B cell (primary cell): ENCODE measurements around the gene WDR48. TPM values are rescaled to one million over a fixed set of nuclear protein-coding genes. Genes with fewer than 3 reads are reported as not detected.

Experiments used
- ATAC-seq: fragments of 200-7000 bp; cut with Tn5 transposase; one replicate; pipeline ENCODE4 v1.10.0; 2021; ENCODE audit warnings: low read depth, mild to moderate bottlenecking, moderate number of reproducible peaks, moderate library complexity
- CTCF ChIA-PET: fragments of 350-600 bp; sonication (Branson Sonifier 250); formaldehyde crosslinking; loops from one replicate; lab custom pipeline; 2021; ENCODE audit warnings: antibody characterized with exemption, inconsistent platforms; lab: Charles Lee
- POLR2A ChIA-PET: fragments of 350-600 bp; sonication (Branson Sonifier 250); formaldehyde crosslinking; loops from one replicate; lab custom pipeline; 2021; ENCODE audit warnings: antibody characterized with exemption; lab: Charles Lee
- DNase-seq: peaks from one replicate; pipeline ENCODE4 v3.0.0; 2013
- H2AFZ ChIP-seq: 2 replicates; pipeline ENCODE4 v1.6.1; 2012; ENCODE audit warnings: mild to moderate bottlenecking, low read depth, low read length; ENCODE audit not compliant: insufficient read depth, poor library complexity, severe bottlenecking
- H3K27ac ChIP-seq, 2 donors: 1 replicate in 1 of 2; 2 replicates in 1 of 2; pipeline ENCODE4 v1.5.1; 2012 to 2013; ENCODE audit warnings: low read length in 2 of 2, mild to moderate bottlenecking in 2 of 2, moderate library complexity in 1 of 2
- H3K27me3 ChIP-seq, 4 experiments: fragments of 200-600 bp in 1 of 4; sonication (generic) in 1 of 4; replicated peaks in 1 of 4; 1 replicate in 2 of 4; 2 replicates in 2 of 4; pipeline versions ENCODE4 v1.6.1 to v1.7.0; 2013 to 2016; ENCODE audit warnings: low read length in 3 of 4, mild to moderate bottlenecking in 2 of 4, mixed read lengths in 1 of 4, moderate library complexity in 1 of 4; ENCODE audit not compliant: insufficient read depth in 4 of 4, control insufficient read depth in 3 of 4; ENCODE audit errors: control extremely low read depth in 1 of 4
- H3K36me3 ChIP-seq, 2 experiments: replicated peaks in 1 of 2; 1 replicate in 1 of 2; 2 replicates in 1 of 2; pipeline versions ENCODE4 v1.6.1 to v1.7.1; 2013; ENCODE audit warnings: low read length in 1 of 2; ENCODE audit not compliant: insufficient read depth in 2 of 2, control insufficient read depth in 1 of 2; ENCODE audit errors: control extremely low read depth in 1 of 2, extremely low read depth in 1 of 2
- H3K4me1 ChIP-seq, 2 donors: fragments of 200-600 bp in 1 of 2; sonication (generic) in 1 of 2; 1 replicate in 1 of 2; 2 replicates in 1 of 2; pipeline versions ENCODE4 v1.5.1 to v1.6.1; 2013 to 2017; ENCODE audit warnings: low read length in 2 of 2; ENCODE audit not compliant: control insufficient read depth in 2 of 2, insufficient read depth in 2 of 2
- H3K4me2 ChIP-seq: replicated peaks from 2 replicates; pipeline ENCODE3; 2012; ENCODE audit warnings: mild to moderate bottlenecking, low read depth, low read length; ENCODE audit not compliant: poor library complexity, severe bottlenecking
- H3K4me3 ChIP-seq, 5 experiments: fragments of 200-600 bp in 1 of 5; sonication (generic) in 1 of 5; 1 replicate in 3 of 5; 2 replicates in 2 of 5; pipeline versions ENCODE4 v1.5.1 to v1.7.0; 2011 to 2016; ENCODE audit warnings: low read length in 4 of 5, mild to moderate bottlenecking in 4 of 5, low read depth in 2 of 5, control low read depth in 1 of 5, moderate library complexity in 1 of 5; ENCODE audit not compliant: insufficient read depth in 1 of 5; ENCODE audit errors: control extremely low read depth in 1 of 5, extremely low read depth in 1 of 5
- H3K79me2 ChIP-seq: fragments of 200-600 bp; sonication (generic); one replicate; pipeline ENCODE4 v1.6.0; 2016; ENCODE audit warnings: low read length; ENCODE audit not compliant: control insufficient read depth, insufficient read depth
- H3K9ac ChIP-seq: fragments of 200-600 bp; sonication (generic); 2 replicates; pipeline ENCODE4 v1.6.1; 2017; ENCODE audit warnings: mild to moderate bottlenecking, low read length, moderate library complexity
- H3K9me3 ChIP-seq, 3 donors: one replicate each; pipeline versions ENCODE4 v1.6.1 to v1.7.1; 2013; ENCODE audit warnings: low read length in 2 of 3; ENCODE audit not compliant: control insufficient read depth in 2 of 3, insufficient read depth in 1 of 3; ENCODE audit errors: control extremely low read depth in 1 of 3
- H4K20me1 ChIP-seq: 2 replicates; pipeline ENCODE4 v1.6.0; 2012; ENCODE audit warnings: mild to moderate bottlenecking, low read length; ENCODE audit not compliant: insufficient read depth, control insufficient read depth, poor library complexity, severe bottlenecking
- H3K27ac Mint-ChIP-seq: one replicate; pipeline ENCODE4 v1.8.0; 2021; ENCODE audit warnings: mixed read lengths
- H3K27me3 Mint-ChIP-seq: one replicate; pipeline ENCODE4 v1.8.0; 2021; ENCODE audit warnings: mixed read lengths
- H3K4me1 Mint-ChIP-seq: one replicate; pipeline ENCODE4 v1.8.0; 2021; ENCODE audit warnings: mixed read lengths
- H3K4me3 Mint-ChIP-seq: one replicate; pipeline ENCODE4 v1.8.0; 2021; ENCODE audit warnings: mixed read lengths
- H3K9me3 Mint-ChIP-seq: one replicate; pipeline ENCODE4 v1.8.0; 2022; ENCODE audit warnings: mixed read lengths; ENCODE audit not compliant: insufficient read depth
- EZH2 ChIP-seq: IDR thresholded peaks from 2 replicates; pipeline ENCODE4 v1.6.1; 2012; ENCODE audit warnings: borderline replicate concordance, low read depth, mild to moderate bottlenecking, moderate library complexity, low read length; ENCODE audit not compliant: insufficient read depth, poor library complexity, severe bottlenecking
- WGBS: methylation state at CpG from one replicate; pipeline ENCODE4 v1.1.5; 2013; ENCODE audit warnings: missing lambda C conversion rate; ENCODE audit not compliant: insufficient coverage; 5-methylcytosine and 5-hydroxymethylcytosine counted together
- intact Hi-C: fragments of 100-400 bp; cut with micrococcal nuclease; formaldehyde crosslinking; loops from one replicate; pipeline ENCODE4 v1.10.0; 2022
- polyA plus RNA-seq: library from polyadenylated mRNA; depleted of rRNA; stranded (reverse); fragments of >200 nt; gene quantifications from 2 replicates; pipeline ENCODE4 v1.2.3, GENCODE V29; 2012
- total RNA-seq, 2 donors: library from RNA; stranded (reverse); fragments of 120-200 nt in 1 of 2; gene quantifications; 1 replicate in 1 of 2; 2 replicates in 1 of 2; pipeline versions ENCODE4 v1.2.3 to v1.2.4, GENCODE V29; 2013 to 2022
- TF ChIP-seq, protein P1 (sequence below): fragments of 200-600 bp; IDR thresholded peaks from one replicate; pipeline ENCODE4 v1.8.0; 2022; ENCODE audit warnings: antibody characterized with exemption, mild to moderate bottlenecking

The WDR48 gene
- total and polyA plus RNA-seq, 2 donors (not counting 1 experiment from before 2014, with no cell fraction given) = 20.8 to 68.6 TPM

DNA sequence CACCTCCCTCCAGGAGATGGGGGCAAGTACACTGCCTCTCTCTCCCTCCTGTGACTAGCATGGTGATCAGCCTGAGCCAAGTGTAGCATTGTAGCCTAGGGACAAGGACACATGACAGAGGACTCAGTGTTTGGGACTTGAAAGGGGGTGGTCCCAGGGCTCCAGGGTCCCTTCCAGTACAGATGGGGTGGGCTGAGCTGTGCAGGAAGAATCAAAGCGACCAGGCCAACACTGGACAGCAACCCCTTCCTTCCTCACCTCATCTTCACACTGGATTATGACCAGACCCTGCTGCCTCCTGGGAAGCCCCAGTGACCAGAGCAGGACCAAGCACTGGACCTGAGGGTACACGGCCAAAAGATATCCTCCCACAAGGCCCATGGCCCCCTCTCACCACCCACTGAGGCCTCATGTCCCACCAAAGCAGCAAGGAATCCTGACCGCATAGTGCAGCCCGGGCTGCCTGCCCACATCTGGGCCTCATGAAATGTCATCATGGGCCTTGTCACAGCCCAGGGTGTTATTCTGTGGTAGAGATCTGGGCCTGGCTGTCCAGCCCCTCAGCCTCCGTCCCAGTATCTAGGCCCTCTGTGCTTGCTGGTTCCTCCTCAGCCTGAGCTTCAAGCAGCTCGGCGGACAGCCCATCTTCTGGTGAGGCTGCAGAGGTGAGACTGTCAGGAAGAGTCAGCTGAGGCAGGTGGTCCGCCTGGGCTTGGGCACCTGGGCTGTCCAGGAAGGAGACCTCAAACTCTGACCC, 46.1 kb downstream of the WDR48 start:
- Histone ChIP-seq H3K9ac (no peak overlapping the region), H3K79me2 (peaks cover 10% of the 10 kb centered on the region), H3K4me2 (no peak overlapping the region), H3K36me3 (peaks cover 0 to 75% of the 10 kb centered on the region in 2 experiments), H3K4me1 (peaks cover 0 to 10% of the 10 kb centered on the region in 2 donors), H3K9me3 (no peaks in the 10 kb centered on the region), H3K4me3 (no peak overlapping the region), H2AFZ (no peak overlapping the region), H4K20me1 (peaks cover 35% of the 10 kb centered on the region), H3K27me3 (no peaks in the 10 kb centered on the region), H3K27ac (no peak overlapping the region)
- intact Hi-C loops = no loop called here
- WGBS = 96% methylated on average over 8 of the region's 8 CpGs
- CTCF ChIA-PET = interaction anchor here (1.2 to 1.3 kb wide), 3 partner anchors 68 to 190 kb away, joined by 3 read pairs; no protein-coding TSS in a partner anchor
- POLR2A ChIA-PET = no interaction called here
- Mint-ChIP-seq H3K4me3 (no peak overlapping the region), H3K27ac (peak overlapping the region; percentile 50), H3K4me1 (peaks cover 16% of the 10 kb centered on the region), H3K9me3 (no peaks in the 10 kb centered on the region), H3K27me3 (no peaks in the 10 kb centered on the region)
- no peak for TF ChIP-seq EZH2
- TF ChIP-seq, protein P1, sequence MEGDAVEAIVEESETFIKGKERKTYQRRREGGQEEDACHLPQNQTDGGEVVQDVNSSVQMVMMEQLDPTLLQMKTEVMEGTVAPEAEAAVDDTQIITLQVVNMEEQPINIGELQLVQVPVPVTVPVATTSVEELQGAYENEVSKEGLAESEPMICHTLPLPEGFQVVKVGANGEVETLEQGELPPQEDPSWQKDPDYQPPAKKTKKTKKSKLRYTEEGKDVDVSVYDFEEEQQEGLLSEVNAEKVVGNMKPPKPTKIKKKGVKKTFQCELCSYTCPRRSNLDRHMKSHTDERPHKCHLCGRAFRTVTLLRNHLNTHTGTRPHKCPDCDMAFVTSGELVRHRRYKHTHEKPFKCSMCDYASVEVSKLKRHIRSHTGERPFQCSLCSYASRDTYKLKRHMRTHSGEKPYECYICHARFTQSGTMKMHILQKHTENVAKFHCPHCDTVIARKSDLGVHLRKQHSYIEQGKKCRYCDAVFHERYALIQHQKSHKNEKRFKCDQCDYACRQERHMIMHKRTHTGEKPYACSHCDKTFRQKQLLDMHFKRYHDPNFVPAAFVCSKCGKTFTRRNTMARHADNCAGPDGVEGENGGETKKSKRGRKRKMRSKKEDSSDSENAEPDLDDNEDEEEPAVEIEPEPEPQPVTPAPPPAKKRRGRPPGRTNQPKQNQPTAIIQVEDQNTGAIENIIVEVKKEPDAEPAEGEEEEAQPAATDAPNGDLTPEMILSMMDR = no peak
- ATAC-seq (no peak), DNase-seq (no peak)

DNA sequence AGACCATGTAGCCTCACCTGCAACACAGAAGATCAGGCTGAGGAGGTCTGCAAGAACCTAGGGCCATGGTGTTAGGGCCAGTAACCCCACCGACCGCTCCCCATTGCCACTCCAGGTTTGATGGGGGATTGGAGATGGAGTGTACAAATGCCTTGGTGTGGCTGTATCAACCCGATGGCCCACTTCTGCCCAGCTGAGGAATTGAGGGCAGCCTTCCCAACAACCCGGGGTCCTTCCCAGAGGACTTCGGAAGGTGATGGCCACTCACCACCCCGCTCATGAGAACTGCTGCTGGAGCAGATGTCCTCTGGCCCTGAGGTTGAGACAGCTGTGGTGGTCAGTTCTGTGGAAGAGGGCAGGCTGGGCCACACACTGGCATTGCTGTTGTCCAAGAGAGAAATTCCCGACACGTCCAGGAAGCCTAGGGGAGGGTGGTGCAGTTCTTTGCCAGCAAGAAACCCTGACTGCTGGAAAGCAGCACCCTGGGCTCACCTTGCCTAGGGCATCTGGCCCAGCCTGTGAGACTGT, 46.7 kb downstream of the WDR48 start:
- TF ChIP-seq, protein P1 = no peak
- no peak for TF ChIP-seq EZH2
- Mint-ChIP-seq H3K9me3 (no peaks in the 10 kb centered on the region), H3K27me3 (no peaks in the 10 kb centered on the region), H3K4me1 (peaks cover 22% of the 10 kb centered on the region), H3K4me3 (no peak overlapping the region), H3K27ac (no peak overlapping the region)
- no peak for DNase-seq
- no peaks in the 10 kb centered on the region for H3K27me3 ChIP-seq
- H3K9ac ChIP-seq = no peak overlapping the region
- H4K20me1 ChIP-seq = peaks cover 36% of the 10 kb centered on the region
- H3K4me2 ChIP-seq = no peak overlapping the region
- peaks cover 13% of the 10 kb centered on the region for H3K79me2 ChIP-seq
- intact Hi-C loops = no loop called here
- H2AFZ ChIP-seq = no peak overlapping the region
- WGBS = 99% methylated on average over 6 of the region's 8 CpGs
- no peak overlapping the region for H3K27ac ChIP-seq
- no peaks in the 10 kb centered on the region for H3K9me3 ChIP-seq
- POLR2A ChIA-PET = no interaction called here
- no peak for ATAC-seq
- peaks cover 0 to 74% of the 10 kb centered on the region in 2 experiments for H3K36me3 ChIP-seq
- no peak overlapping the region for H3K4me3 ChIP-seq
- CTCF ChIA-PET = interaction anchor here (1.2 to 1.6 kb wide), 3 partner anchors 68 to 92 kb away, joined by 3 to 4 read pairs (median 3); no protein-coding TSS in a partner anchor
- H3K4me1 ChIP-seq = peaks cover 0 to 14% of the 10 kb centered on the region in 2 donors
